Activated B cell treated with CpG ODN at 0.5 μM for 24 hours (primary cell): ENCODE measurements around the gene RBAK. TPM values are rescaled to one million over a fixed set of nuclear protein-coding genes. Genes with fewer than 3 reads are reported as not detected.
"Not testable (repeated sequence)": the region's sequence is repeated elsewhere in the genome, so short reads cannot be mapped to it uniquely, and the experiment has no call there.

Source experiments
- ATAC-seq: fragments of 200-7000 bp; cut with Tn5 transposase; one replicate; pipeline ENCODE4 v1.10.0; 2021; ENCODE audit warnings: low read depth, mild to moderate bottlenecking, moderate library complexity
- CTCF ChIA-PET: fragments of 350-600 bp; sonication (Branson Sonifier 250); formaldehyde crosslinking; loops from one replicate; lab custom pipeline; 2021; ENCODE audit warnings: antibody characterized with exemption; lab: Charles Lee
- POLR2A ChIA-PET: fragments of 350-600 bp; sonication (Branson Sonifier 250); formaldehyde crosslinking; loops from one replicate; lab custom pipeline; 2021; ENCODE audit warnings: antibody characterized with exemption; lab: Charles Lee
- DNase-seq: peaks from one replicate; pipeline ENCODE4 v3.0.0; 2022
- H3K27ac Mint-ChIP-seq: one replicate; pipeline ENCODE4 v1.8.0; 2020; ENCODE audit warnings: mixed read lengths
- H3K27me3 Mint-ChIP-seq: one replicate; pipeline ENCODE4 v1.8.0; 2021; ENCODE audit warnings: mixed read lengths
- H3K36me3 Mint-ChIP-seq: one replicate; pipeline ENCODE4 v1.8.0; 2021; ENCODE audit warnings: low read depth, mixed read lengths
- H3K4me1 Mint-ChIP-seq: one replicate; pipeline ENCODE4 v1.8.0; 2021; ENCODE audit warnings: mixed read lengths
- H3K4me3 Mint-ChIP-seq: one replicate; pipeline ENCODE4 v1.8.0; 2020; ENCODE audit warnings: mild to moderate bottlenecking, mixed read lengths
- H3K9me3 Mint-ChIP-seq: one replicate; pipeline ENCODE4 v1.8.0; 2020; ENCODE audit warnings: mixed read lengths
- intact Hi-C: fragments of 100-400 bp; cut with micrococcal nuclease; formaldehyde crosslinking; loops from one replicate; pipeline ENCODE4 v1.15.1; 2024
- total RNA-seq: library from RNA; stranded (reverse); gene quantifications from 2 replicates; pipeline ENCODE4 v1.2.3, GENCODE V29; 2022
- TF ChIP-seq, protein P1 (sequence below): fragments of 200-600 bp; IDR thresholded peaks from one replicate; pipeline ENCODE4 v1.8.0; 2022; ENCODE audit warnings: antibody characterized with exemption, mild to moderate bottlenecking

The RBAK gene
- total RNA-seq, 1 donor from 2014 or later, result 20.2 TPM

DNA sequence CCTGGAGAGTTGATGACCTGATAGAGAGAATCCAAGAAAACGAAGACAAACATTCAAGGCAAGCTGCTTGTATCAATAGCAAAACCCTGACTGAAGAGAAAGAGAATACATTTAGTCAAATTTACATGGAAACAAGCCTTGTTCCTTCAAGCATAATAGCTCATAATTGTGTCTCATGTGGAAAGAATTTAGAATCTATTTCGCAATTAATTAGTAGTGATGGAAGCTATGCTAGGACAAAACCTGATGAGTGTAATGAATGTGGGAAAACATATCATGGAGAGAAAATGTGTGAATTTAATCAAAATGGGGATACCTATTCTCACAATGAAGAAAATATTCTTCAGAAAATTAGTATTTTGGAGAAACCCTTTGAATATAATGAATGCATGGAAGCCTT lies 18.0 kb downstream of the RBAK start:
- ChIA-PET CTCF (no interaction called here), POLR2A (no interaction called here)
- Mint-ChIP-seq H3K9me3 (peaks cover 58% of the 10 kb centered on the region), H3K4me1 (no peaks in the 10 kb centered on the region), H3K36me3 (peaks cover 94% of the 10 kb centered on the region), H3K4me3 (no peak overlapping the region), H3K27me3 (no peaks in the 10 kb centered on the region), H3K27ac (no peak overlapping the region)
- no peak for DNase-seq
- intact Hi-C loops, result no loop called here
- no peak for ATAC-seq
- TF ChIP-seq, protein P1, sequence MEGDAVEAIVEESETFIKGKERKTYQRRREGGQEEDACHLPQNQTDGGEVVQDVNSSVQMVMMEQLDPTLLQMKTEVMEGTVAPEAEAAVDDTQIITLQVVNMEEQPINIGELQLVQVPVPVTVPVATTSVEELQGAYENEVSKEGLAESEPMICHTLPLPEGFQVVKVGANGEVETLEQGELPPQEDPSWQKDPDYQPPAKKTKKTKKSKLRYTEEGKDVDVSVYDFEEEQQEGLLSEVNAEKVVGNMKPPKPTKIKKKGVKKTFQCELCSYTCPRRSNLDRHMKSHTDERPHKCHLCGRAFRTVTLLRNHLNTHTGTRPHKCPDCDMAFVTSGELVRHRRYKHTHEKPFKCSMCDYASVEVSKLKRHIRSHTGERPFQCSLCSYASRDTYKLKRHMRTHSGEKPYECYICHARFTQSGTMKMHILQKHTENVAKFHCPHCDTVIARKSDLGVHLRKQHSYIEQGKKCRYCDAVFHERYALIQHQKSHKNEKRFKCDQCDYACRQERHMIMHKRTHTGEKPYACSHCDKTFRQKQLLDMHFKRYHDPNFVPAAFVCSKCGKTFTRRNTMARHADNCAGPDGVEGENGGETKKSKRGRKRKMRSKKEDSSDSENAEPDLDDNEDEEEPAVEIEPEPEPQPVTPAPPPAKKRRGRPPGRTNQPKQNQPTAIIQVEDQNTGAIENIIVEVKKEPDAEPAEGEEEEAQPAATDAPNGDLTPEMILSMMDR, result no peak

DNA sequence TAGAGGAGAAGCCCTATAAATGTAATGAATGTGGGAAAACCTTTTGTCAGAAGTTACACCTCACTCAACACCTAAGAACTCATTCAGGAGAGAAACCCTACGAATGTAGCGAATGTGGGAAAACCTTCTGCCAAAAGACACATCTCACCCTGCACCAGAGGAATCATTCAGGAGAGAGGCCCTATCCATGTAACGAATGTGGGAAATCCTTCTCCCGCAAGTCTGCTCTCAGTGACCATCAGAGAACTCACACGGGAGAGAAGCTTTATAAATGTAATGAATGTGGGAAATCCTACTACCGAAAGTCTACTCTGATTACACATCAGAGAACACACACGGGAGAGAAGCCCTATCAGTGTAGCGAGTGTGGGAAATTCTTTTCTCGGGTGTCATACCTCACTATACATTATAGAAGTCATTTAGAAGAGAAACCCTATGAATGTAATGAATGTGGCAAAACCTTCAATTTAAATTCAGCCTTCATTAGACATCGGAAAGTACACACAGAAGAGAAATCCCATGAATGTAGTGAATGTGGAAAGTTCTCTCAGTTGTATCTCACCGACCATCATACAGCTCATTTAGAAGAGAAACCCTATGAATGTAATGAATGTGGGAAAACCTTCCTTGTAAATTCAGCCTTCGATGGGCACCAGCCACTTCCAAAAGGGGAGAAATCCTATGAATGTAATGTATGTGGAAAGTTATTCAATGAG lies 18.9 kb downstream of the RBAK start:
- intact Hi-C loops, result no loop called here
- POLR2A ChIA-PET, result no interaction called here
- Mint-ChIP-seq H3K4me1 (no peaks in the 10 kb centered on the region), H3K27me3 (no peaks in the 10 kb centered on the region), H3K4me3 (no peak overlapping the region), H3K36me3 (peaks cover 93% of the 10 kb centered on the region), H3K27ac (no peak overlapping the region), H3K9me3 (peaks cover 60% of the 10 kb centered on the region)
- ATAC-seq (no peak), DNase-seq (no peak)
- TF ChIP-seq, protein P1, result no peak
- CTCF ChIA-PET, result no interaction called here

DNA sequence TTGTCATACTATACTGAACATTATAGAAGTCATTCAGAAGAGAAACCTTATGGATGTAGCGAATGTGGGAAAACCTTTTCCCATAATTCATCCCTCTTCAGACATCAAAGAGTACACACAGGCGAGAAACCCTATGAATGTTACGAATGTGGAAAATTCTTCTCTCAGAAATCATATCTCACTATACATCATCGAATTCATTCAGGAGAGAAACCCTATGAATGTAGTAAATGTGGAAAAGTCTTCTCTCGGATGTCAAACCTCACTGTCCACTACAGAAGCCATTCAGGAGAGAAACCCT lies 19.4 kb downstream of the RBAK start:
- no peak for DNase-seq
- H3K9me3 Mint-ChIP-seq, result peaks cover 58% of the 10 kb centered on the region
- no peak for ATAC-seq
- CTCF ChIA-PET, result no interaction called here
- no peaks in the 10 kb centered on the region for H3K27me3 Mint-ChIP-seq
- H3K4me1 Mint-ChIP-seq, result no peaks in the 10 kb centered on the region
- no peak overlapping the region for H3K27ac Mint-ChIP-seq
- peaks cover 89% of the 10 kb centered on the region for H3K36me3 Mint-ChIP-seq
- no peak overlapping the region for H3K4me3 Mint-ChIP-seq
- TF ChIP-seq, protein P1, result no peak
- POLR2A ChIA-PET, result no interaction called here
- intact Hi-C loops, result no loop called here

DNA sequence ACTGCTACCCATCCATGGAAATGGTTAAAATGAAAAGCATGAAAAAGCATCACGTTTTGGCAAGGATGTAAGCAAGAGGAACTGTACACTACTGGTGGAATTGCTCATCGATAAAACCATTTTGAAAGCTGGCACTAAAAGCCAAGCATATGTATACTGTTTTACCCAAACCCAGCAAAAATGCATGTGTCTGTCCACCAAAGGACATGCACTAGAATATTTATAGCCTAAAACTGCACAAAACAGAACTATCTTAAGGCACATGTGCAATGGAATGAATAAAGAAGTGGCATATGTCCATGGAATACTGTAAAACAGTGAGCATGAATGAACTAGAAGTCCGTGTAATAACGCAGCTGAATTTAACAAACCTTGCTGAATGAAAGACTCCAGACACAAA lies 22.9 kb downstream of the RBAK start:
- ATAC-seq, result no peak
- no peak overlapping the region for H3K27ac Mint-ChIP-seq
- intact Hi-C loops, result no loop called here
- no peak overlapping the region for H3K4me3 Mint-ChIP-seq
- DNase-seq, result no peak
- peaks cover 48% of the 10 kb centered on the region for H3K9me3 Mint-ChIP-seq
- H3K36me3 Mint-ChIP-seq, result peaks cover 59% of the 10 kb centered on the region
- peaks cover 8% of the 10 kb centered on the region for H3K4me1 Mint-ChIP-seq
- H3K27me3 Mint-ChIP-seq, result peaks cover 13% of the 10 kb centered on the region
- ChIA-PET POLR2A (no interaction called here), CTCF (interaction anchor here (0.8 kb wide), 1 partner anchor 8 kb away, joined by 3 read pairs; no protein-coding TSS in a partner anchor)
- TF ChIP-seq, protein P1, result no peak

DNA sequence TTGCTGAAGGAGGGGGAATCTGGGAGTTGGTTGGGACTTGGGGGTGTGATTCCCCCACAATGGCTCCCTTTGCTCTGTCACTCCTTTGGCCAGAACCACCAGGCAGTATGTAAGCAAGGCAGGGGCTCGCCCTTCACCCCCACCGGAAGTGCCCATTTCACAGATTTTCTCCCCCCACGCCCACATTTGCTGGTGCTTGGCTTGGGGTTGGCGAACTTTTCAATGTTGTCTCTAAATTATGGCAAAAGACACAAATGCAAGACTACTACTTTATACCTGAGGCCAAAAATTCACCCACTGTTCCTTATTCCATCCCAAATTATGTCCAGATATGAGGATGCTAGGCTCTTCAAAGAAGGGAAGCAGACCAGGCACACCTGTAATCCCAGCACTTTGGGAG lies 24.5 kb downstream of the RBAK start:
- H3K4me3 Mint-ChIP-seq, result no peak overlapping the region
- TF ChIP-seq, protein P1, result no peak
- CTCF ChIA-PET, result no interaction called here
- DNase-seq (no peak), ATAC-seq (no peak)
- peaks cover 42% of the 10 kb centered on the region for H3K36me3 Mint-ChIP-seq
- H3K27ac Mint-ChIP-seq, result no peak overlapping the region
- H3K9me3 Mint-ChIP-seq, result peaks cover 34% of the 10 kb centered on the region
- intact Hi-C loops, result no loop called here
- POLR2A ChIA-PET, result no interaction called here
- H3K4me1 Mint-ChIP-seq, result peaks cover 8% of the 10 kb centered on the region
- H3K27me3 Mint-ChIP-seq, result peaks cover 13% of the 10 kb centered on the region

DNA sequence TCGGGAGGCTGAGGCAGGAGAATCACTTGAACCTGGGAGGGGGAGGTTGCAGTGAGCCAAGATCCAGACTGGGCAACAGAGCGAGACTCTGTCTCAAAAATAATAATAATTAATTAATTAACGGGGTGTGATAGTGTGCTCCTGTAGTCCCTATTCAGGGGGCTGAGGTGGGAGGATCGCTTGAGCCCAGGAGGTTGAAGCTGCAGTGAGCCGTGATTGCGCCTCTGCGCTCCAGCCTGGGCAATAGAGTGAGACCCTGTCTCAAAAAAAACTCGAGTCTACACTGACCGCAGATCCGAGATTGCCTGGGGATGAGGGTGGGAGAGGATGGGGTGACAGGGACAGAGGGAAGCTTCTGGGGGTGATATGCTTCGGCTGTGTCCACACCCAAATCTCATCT lies 29.5 kb downstream of the RBAK start:
- H3K27ac Mint-ChIP-seq, H3K4me3 Mint-ChIP-seq, POLR2A ChIA-PET, CTCF ChIA-PET, intact Hi-C loops, H3K4me1 Mint-ChIP-seq, H3K36me3 Mint-ChIP-seq, DNase-seq, H3K9me3 Mint-ChIP-seq, ATAC-seq: not testable (repeated sequence)
- H3K27me3 Mint-ChIP-seq, result peaks cover 27% of the 10 kb centered on the region
